Skeletal muscle tissue (tissue), 4 donors: ENCODE results near the gene STIM1. TPM values are rescaled to one million over a fixed set of nuclear protein-coding genes. Genes with fewer than 3 reads are reported as not detected.

Experiments used
- H3K27ac ChIP-seq: one replicate; pipeline ENCODE4 v1.7.0; 2013; ENCODE audit warnings: mild to moderate bottlenecking, low read depth, low read length, inconsistent platforms
- H3K27me3 ChIP-seq, 3 donors: one replicate each; pipeline ENCODE4 v1.7.0; 2013; ENCODE audit warnings: low read length in 3 of 3; ENCODE audit not compliant: control insufficient read depth in 3 of 3, insufficient read depth in 3 of 3
- H3K36me3 ChIP-seq, 3 donors: one replicate each; pipeline ENCODE4 v1.7.0; 2013; ENCODE audit warnings: low read length in 3 of 3; ENCODE audit not compliant: control insufficient read depth in 3 of 3, insufficient read depth in 3 of 3
- H3K4me1 ChIP-seq, 3 donors: one replicate each; pipeline ENCODE4 v1.7.0; 2013; ENCODE audit warnings: low read length in 3 of 3, mild to moderate bottlenecking in 3 of 3; ENCODE audit not compliant: control insufficient read depth in 3 of 3, insufficient read depth in 3 of 3
- H3K4me3 ChIP-seq, 3 donors: one replicate each; pipeline ENCODE4 v1.7.0; 2013; ENCODE audit warnings: low read length in 3 of 3
- H3K9ac ChIP-seq, 3 donors: one replicate each; pipeline ENCODE4 v1.7.0; 2013; ENCODE audit warnings: low read length in 3 of 3, mild to moderate bottlenecking in 3 of 3, moderate library complexity in 2 of 3, low read depth in 1 of 3
- H3K9me3 ChIP-seq, 3 donors: one replicate each; pipeline ENCODE4 v1.7.0; 2013; ENCODE audit warnings: low read length in 3 of 3; ENCODE audit not compliant: control insufficient read depth in 3 of 3
- total RNA-seq: library from RNA; depleted of rRNA; stranded (reverse); fragments of >200 nt; gene quantifications from one replicate; pipeline ENCODE4 v1.2.3, GENCODE V29; 2014
- donor health status: Osteomylitis.

The STIM1 gene
- total RNA-seq, 1 donor from 2014 or later = 54.8 TPM

DNA sequence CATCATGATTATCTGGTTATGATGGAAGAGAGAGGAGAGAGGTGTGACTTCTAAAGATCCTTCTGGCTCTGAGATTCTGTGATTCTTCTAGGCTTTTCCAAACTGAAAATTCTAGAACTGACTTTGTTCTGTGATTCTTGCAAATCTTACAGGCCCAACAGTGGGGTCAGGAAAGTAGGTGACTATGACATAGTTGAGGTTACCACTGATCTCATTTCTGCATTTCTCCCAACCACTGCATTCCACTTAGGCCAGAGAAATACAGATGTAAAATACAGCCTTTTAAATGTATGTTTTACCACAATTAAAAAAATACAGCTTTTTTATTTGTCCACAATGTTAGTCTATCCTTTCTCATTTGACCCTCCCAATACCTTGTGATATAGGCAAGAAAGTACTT, 83.7 kb downstream of the STIM1 start:
- Histone ChIP-seq H3K27me3 (no peaks in the 10 kb centered on the region), H3K9me3 (no peaks in the 10 kb centered on the region), H3K9ac (no peak overlapping the region), H3K36me3 (no peaks in the 10 kb centered on the region), H3K27ac (no peak overlapping the region), H3K4me1 (peaks cover 52 to 77% (median 52%) of the 10 kb centered on the region in 3 donors), H3K4me3 (no peak overlapping the region)

DNA sequence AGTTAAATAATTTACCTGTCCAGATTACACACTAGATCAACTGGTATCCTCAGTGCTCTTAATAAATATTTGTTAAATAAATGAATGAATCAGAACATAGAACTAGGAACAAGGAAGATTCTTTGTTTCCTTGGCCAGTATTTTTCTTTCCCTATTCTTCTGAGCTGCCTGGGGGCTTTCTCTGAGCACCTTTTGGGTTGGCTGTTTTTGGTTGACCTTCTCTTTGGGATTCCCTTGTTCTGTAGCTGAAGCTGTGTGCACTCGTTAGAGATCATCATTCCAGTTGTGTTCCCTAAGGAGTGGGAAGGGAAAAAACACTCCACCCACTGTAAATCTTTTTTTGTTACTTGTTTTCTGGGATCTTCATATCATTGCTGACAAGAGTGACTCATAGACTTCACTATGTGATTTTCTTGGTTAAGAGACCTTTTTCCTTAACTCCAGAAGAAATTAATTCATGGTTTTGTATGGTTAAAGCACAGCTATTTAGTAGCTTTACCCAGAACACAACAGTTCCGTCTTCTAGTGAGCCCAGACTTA, 84.3 kb downstream of the STIM1 start:
- Histone ChIP-seq H3K36me3 (no peaks in the 10 kb centered on the region), H3K4me1 (peaks cover 52 to 77% (median 52%) of the 10 kb centered on the region in 3 donors), H3K9me3 (no peaks in the 10 kb centered on the region), H3K27ac (peak overlapping the region; percentile 3), H3K4me3 (no peak overlapping the region), H3K27me3 (no peaks in the 10 kb centered on the region), H3K9ac (no peak overlapping the region)

DNA sequence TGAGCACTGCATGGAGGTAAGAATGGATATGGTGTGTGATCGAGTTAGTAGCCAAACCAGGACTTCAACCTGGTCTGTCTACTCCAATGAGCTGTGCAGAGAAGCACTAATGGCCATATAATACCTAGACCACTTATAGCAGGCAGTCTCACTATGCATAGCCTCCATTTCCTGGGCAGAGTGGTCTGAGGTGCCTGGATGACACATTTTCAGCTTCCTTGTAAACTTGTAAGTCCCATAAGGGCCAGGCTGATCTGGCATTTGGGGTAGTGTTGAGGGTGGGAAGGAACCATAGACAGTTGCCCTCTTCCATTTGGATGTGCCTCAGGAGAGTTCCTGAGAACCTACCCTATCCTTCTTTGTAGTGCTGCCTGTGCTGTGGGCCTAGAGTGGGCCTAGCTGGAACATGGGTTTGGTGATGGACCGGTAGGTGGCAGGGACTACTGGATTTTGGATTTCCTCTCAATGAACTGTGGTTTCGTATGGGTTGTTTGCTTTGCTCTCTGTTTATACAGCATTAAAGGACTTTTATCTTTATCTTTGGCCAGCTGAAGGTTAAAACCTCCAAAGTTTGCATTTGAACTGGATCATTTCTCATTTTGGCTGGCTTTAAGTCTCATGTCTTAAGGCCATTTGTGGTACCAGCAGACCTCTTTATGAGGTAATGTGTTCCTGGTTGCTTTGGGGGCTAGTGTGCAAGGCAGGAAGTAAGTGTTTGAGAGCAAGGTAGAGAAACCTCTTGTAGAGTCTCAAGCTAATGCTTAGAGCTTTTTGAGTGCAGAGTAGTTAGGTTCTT, 86.9 kb downstream of the STIM1 start:
- Histone ChIP-seq H3K9ac (no peak overlapping the region), H3K27me3 (no peaks in the 10 kb centered on the region), H3K4me1 (peaks cover 48 to 72% (median 50%) of the 10 kb centered on the region in 3 donors), H3K9me3 (no peaks in the 10 kb centered on the region), H3K36me3 (no peaks in the 10 kb centered on the region), H3K27ac (peak overlapping the region; percentile 12), H3K4me3 (no peak overlapping the region)

DNA sequence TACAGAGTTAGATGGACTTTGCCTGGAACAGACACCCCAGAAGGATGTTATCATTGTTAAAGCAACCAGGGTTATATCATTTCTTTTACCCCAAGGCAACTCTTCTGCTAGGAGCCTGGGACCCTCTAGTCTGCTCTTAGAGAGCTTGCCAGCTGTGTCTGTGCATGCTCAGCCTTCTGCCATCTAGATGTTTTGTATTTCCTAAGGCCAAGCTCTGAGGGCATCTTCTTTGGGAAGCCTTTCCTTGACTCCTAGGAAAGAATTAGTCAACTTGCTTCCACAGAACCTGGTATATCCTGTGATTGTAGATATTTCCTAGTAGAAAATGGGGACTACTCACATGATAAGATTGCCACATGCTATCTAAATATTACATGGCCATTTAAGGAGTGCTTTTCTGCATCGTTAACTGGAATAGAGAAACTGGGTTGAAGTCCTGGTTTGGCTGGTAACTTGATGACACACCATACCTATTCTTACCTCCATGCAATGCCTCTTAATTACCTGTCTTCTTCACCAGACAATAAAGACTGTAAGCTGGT, 87.6 kb downstream of the STIM1 start:
- H3K27me3 ChIP-seq = no peaks in the 10 kb centered on the region
- H3K27ac ChIP-seq = no peak overlapping the region
- H3K36me3 ChIP-seq = no peaks in the 10 kb centered on the region
- H3K9me3 ChIP-seq = no peaks in the 10 kb centered on the region
- H3K9ac ChIP-seq = no peak overlapping the region
- H3K4me3 ChIP-seq = no peak overlapping the region
- peaks cover 54 to 74% (median 54%) of the 10 kb centered on the region in 3 donors for H3K4me1 ChIP-seq

DNA sequence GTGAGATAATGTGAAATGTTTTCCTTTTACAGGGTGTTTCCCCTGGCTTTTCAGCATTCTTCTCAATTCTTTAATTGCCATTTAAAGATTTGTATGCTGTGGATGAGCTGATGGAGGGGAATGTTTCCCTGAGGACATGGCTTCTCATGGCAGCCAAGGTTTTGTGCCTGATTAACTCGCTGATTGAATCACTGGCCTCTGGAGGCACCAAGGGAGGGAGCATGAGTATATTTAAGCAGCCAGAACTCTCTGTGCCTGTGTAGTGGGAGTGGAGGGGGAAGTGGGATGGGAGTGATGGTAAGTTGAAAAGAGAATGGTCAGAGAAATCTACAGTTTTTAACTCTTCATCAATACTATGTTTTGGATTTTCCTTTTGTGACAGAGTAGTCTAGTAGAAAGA, 88.7 kb downstream of the STIM1 start:
- H3K4me3 ChIP-seq = no peak overlapping the region
- no peak overlapping the region for H3K9ac ChIP-seq
- no peaks in the 10 kb centered on the region for H3K27me3 ChIP-seq
- no peaks in the 10 kb centered on the region for H3K9me3 ChIP-seq
- H3K36me3 ChIP-seq = no peaks in the 10 kb centered on the region
- peaks cover 54 to 77% (median 55%) of the 10 kb centered on the region in 3 donors for H3K4me1 ChIP-seq
- peak overlapping the region; percentile 37 for H3K27ac ChIP-seq

DNA sequence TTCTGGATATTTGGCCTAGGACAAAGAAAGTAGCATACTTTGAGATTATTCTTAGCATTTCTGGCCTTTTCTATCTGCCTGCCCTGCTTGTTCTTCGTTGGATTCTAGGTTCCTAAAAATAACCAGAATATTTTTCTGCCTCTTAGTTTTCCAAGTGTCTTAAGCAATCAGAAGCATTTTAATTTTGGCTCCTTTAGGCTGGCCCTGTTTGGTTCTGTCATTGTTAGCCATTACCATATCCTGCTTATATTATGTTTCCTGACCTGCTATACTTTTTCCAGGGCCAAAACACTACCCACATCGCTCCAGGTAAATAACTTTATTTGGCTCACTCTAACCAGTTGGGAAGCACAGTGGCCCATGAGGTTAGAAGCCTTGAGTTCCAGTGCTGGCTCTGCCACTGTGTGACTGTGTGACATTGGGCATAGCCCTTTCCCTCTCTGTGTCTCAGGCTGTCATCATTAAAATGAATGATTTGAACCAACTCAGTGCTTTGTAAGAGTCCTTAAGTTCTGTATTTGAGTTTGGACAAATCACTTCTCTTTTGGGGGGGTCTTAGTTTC, 91.1 kb downstream of the STIM1 start:
- no peaks in the 10 kb centered on the region for H3K36me3 ChIP-seq
- H3K4me3 ChIP-seq = peak overlapping the region in 1 of 3 donors; percentile 11
- peaks cover 53 to 81% (median 57%) of the 10 kb centered on the region in 3 donors for H3K4me1 ChIP-seq
- peak overlapping the region; percentile 69 for H3K27ac ChIP-seq
- no peaks in the 10 kb centered on the region for H3K27me3 ChIP-seq
- H3K9ac ChIP-seq = no peak overlapping the region
- H3K9me3 ChIP-seq = no peaks in the 10 kb centered on the region

DNA sequence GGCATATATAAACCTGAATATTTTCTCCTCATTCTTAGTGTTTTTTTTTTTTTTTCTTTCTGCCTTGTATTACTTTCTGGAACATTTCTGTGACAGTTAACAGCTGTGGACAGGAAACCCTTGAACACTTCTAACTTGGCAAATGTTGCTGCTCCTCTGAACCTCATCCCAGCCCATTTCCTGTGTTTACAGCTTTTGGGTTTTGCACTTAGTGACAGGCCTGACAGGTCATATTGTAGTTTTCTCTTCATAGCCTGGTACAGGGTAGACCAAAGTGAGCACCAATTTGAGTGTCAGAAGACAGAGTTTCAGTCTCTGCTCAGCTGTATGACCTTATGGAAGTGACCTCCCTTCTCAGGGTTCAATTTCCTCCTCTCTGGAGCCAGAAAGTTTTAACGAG, 91.6 kb downstream of the STIM1 start:
- H3K4me1 ChIP-seq = peaks cover 56 to 81% (median 56%) of the 10 kb centered on the region in 3 donors
- H3K36me3 ChIP-seq = no peaks in the 10 kb centered on the region
- H3K9ac ChIP-seq = peak overlapping the region; percentile 7 to 15 (median 9)
- peak overlapping the region in 1 of 3 donors; percentile 25 for H3K4me3 ChIP-seq
- H3K9me3 ChIP-seq = no peaks in the 10 kb centered on the region
- no peaks in the 10 kb centered on the region for H3K27me3 ChIP-seq
- H3K27ac ChIP-seq = peak overlapping the region; percentile 69

DNA sequence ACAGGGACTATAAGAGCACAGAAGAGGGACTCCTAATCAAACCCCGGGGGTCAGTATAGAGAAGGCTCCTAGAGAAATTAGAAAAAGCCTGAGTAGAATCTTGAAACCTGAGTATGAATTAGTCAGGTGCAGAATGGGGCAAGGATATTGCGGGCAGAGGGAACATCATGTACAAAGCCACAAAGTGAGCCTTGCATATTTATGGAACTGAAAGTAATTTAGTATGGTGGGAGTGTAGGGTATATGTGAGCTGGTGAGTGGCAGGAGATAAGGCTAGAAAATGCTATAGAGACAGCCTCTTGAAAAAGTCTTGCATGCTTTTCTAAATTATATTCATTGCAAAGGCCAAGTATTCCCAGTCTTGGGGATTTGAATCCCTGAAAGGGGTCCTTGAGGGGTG, 93.7 kb downstream of the STIM1 start:
- H3K9me3 ChIP-seq = no peaks in the 10 kb centered on the region
- H3K27me3 ChIP-seq = no peaks in the 10 kb centered on the region
- H3K27ac ChIP-seq = no peak overlapping the region
- H3K9ac ChIP-seq = no peak overlapping the region
- no peaks in the 10 kb centered on the region for H3K36me3 ChIP-seq
- no peak overlapping the region for H3K4me3 ChIP-seq
- peaks cover 44 to 68% (median 45%) of the 10 kb centered on the region in 3 donors for H3K4me1 ChIP-seq

DNA sequence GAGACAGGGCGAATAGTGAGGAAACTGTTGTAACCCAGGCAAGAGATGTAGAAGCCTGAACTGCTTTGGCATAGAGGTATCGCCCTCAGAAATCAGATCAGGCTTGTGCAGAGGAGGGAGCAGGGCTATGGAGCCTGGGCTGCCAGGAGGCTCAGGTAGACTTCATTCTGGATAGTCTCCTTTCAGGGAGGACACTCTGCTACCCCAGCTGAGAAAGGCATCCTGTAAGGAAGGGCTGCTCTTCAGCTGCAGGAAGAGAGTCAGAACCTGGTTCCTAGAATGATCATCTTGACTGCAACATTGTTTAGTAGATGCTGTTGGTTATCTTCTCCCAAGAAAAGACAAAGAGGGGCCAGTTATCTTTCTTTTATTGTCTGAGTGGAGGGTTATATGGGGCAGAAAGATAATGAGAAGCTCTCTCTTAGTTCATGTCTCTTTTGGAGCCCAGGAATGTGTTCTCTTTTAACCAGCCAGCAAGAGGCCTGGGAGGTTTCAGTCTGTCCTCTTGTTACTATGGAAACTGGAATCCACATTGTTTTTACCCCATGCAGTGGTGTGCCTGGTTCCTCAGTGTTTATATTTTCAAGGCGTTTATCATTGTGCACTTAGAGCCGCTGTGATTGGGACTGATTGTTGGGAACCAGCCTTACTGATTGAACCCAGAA, 95.7 kb downstream of the STIM1 start:
- H3K27ac ChIP-seq = no peak overlapping the region
- H3K27me3 ChIP-seq = no peaks in the 10 kb centered on the region
- no peak overlapping the region for H3K9ac ChIP-seq
- H3K4me1 ChIP-seq = peaks cover 33 to 56% (median 33%) of the 10 kb centered on the region in 3 donors
- no peaks in the 10 kb centered on the region for H3K36me3 ChIP-seq
- H3K9me3 ChIP-seq = no peaks in the 10 kb centered on the region
- H3K4me3 ChIP-seq = no peak overlapping the region
